HG03060 (cell line): ENCODE results near the gene ALG3.

Experiments used
- ATAC-seq: cut with Tn5 transposase; IDR thresholded peaks from one replicate; pipeline ENCODE4 v1.9.1; 2021; ENCODE audit warnings: low read depth, moderate number of reproducible peaks; ENCODE audit not compliant: unreplicated experiment

ALG3 gene

DNA sequence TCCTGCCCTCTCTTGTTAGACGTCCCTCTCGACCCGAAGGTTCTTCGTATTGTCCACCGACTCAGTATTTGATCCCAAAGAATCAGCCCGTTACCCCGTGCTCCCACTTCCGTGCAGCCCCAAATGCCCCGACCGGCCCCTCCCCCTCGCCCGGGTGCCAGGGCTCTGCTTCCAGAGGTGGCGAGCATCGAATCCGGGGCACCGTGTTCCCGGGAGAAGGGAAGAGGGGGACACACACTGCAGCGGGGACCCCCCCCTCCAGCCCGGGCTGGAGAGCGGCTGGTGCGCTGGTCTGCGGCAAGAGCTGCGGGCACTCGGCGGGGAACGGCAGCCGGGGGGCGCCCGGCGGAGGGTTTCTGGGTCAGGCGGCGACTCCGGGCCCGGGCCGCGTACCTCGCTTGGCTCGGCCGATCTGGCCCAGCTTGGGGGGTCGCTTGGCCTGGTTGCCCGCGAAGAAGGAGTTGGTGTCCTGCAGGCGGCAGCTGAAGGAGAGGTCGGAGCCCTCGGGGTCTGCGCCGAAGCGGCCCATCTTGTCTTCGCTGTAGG, 12.0 kb upstream of the ALG3 start:
- no peak for ATAC-seq

DNA sequence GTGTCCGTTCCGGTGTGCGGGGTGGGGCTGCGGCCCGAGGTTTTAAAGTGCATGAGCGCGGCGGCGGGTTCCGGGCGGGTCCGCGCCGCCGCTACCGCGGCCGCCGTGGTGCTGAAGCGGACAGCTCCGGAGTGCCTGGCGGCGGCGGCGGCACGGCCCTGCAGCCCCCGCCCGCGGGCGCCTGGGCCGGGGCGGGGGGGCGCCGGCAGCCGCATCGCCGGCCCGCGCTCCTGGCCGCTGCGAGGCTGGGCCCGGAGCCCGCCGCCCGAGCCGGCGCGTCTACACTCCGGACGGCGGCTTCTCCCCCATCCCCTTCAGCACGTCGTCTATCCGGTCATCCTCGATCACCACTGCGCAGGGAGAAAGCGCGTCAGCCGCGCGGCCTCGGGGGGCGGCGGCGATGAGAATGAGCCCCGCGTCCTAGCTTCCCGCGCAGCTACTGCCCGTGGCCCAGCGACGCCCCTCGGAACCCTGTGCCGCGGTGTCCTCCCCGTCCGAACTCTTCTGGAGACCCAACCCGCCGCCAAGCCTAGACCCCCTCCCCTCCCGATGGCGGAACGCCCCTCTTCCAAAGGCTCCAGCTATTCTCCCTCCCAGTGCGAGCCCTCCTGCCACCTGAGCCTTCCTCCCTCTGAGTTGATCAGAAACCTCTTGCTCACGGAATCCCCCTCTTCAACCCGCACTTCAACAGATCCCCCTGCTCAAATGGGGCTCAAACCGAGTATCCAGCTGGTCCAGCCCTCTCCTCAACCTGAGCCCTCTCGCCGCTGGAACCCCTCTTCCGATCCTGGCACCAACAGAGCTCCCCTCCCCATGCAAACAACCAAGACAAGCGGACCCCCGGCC, 11.3 kb upstream of the ALG3 start:
- no peak for ATAC-seq

- no peak for ATAC-seq
Observed at GRCh38 chr3:184259396-184259877, 10.7 kb upstream of the ALG3 start.

DNA sequence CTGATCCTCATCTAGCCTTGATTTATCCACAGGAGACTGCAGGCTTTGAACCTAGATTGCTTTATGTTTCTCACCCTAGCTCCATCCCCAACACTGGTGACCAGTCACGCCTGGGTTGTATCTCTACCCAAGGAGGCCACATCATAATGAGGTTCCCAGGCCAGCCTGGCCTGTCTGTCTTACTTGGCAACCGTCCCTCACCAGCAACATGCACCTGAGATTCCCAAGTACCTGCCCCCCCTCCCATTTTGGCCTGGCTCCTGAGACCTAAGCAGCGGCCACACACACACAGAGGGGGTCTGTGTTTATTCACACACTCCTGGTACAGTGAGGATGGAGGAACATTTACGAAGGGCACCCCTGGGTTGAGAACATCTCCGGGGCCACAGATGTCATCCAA, 10.2 kb upstream of the ALG3 start:
- ATAC-seq = no peak

DNA sequence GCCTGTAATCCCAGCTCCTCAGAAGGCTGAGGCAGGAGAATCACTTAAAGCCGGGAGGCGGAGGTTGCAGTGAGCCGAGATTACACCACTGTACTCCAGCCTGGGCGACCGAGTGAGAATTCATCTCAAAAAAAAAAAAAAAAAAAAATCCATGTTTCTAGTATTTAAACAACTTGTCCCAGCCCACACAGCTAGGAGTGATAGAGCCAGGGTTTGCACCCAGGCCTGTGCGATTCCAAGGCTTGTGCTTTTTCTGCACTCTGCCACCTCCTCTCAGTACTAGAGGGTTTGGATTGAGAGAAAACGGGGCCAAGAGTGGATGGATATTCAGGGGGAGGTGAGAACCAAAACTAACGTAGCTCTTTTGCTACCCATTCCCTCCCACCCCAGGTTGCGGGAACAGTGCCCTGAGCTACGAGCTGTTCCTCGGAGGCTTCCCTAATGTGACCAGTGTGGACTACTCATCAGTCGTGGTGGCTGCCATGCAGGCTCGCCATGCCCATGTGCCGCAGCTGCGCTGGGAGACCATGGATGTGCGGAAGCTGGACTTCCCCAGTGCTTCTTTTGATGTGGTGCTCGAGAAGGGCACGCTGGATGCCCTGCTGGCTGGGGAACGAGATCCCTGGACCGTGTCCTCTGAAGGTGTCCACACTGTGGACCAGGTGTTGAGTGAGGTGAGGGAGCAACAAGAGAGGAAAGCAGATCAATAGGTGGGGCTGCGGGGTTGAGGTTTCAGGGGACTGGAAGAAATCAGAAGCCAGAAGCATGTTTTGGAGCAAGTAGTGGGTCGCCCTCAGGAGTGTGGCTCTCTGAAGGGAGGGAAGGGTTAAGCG, 8.5 kb upstream of the ALG3 start:
- ATAC-seq = no peak

DNA sequence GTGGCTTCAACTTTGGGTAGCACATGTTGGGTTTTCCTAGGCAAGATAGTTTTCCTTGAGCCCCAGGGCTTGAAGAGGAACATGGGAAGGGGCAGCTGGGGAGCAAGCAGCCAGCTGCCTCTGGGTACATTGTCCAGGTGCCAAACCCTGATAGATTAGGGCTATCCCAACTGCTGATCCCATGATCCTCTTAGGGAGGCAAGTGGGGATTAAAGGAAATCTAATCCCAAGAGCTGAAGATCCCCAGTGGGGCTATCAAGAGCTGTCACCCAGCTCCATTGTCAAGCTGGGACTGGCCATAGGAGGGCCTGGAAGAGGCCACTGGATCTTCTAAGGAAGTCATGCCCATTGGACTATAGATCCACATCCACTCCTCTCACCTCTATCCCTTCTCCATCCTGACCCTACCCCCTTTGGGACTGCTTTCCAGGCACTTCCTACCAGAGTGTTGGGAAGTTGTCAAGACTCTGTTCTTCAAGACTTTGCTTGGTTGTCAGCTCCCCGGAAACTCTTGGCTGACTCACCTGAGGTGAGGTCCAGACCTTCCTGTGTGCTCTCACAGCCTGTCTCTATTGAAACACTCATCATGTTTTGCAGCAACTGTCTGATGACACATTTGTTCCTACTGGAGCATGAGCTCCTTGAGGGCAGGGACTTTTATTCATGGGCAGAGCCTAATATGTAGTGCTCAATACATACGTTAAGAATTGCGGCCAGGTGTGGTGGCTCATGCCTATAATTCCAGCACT, 6.7 kb upstream of the ALG3 start:
- ATAC-seq = no peak

GRCh38 chr3:184250167-184250828, 1.5 kb upstream of the ALG3 start:
- peak; percentile 59 for ATAC-seq

DNA sequence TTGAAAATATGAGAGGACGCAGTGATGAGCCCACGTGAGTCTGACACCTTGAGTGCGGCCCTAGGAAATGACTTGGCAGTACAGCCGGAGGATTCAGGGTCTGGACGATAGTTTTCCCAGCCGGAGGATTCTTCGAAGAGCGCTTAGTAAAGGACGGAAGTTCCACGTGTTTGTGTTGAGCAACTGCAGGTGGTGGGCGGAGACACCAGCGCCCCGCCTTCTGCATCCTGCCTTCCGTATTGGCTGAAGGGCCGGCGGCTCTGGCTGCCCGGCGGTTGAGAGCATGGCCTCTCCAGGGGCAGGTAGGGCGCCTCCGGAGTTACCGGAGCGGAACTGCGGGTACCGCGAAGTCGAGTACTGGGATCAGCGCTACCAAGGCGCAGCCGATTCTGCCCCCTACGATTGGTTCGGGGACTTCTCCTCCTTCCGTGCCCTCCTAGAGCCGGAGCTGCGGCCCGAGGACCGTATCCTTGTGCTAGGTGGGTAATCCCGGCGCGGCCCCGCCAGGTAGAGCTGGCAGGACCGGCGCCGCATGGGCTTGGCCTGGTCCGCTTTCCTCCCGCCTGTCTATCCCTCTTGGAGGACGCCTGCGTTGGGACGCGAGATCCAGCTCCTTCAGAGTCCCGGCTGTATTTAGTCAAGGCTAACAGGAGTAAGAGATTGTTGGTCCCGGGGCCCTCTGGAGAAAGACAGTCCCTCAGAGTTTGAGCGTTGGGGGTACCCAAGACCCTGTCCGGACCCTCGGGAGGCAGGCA, 827 bp upstream of the ALG3 start, which contains the start of gene EEF1AKMT4:
Gene EEF1AKMT4 (plus strand): TSS at position 261 of the 755 bp plus-strand sequence. CDS start 23 bp downstream, at position 284.
- ATAC-seq = peak; percentile 78

- ATAC-seq = no peak
Observed at GRCh38 chr3:184242297-184242685, 6.5 kb downstream of the ALG3 start.

DNA sequence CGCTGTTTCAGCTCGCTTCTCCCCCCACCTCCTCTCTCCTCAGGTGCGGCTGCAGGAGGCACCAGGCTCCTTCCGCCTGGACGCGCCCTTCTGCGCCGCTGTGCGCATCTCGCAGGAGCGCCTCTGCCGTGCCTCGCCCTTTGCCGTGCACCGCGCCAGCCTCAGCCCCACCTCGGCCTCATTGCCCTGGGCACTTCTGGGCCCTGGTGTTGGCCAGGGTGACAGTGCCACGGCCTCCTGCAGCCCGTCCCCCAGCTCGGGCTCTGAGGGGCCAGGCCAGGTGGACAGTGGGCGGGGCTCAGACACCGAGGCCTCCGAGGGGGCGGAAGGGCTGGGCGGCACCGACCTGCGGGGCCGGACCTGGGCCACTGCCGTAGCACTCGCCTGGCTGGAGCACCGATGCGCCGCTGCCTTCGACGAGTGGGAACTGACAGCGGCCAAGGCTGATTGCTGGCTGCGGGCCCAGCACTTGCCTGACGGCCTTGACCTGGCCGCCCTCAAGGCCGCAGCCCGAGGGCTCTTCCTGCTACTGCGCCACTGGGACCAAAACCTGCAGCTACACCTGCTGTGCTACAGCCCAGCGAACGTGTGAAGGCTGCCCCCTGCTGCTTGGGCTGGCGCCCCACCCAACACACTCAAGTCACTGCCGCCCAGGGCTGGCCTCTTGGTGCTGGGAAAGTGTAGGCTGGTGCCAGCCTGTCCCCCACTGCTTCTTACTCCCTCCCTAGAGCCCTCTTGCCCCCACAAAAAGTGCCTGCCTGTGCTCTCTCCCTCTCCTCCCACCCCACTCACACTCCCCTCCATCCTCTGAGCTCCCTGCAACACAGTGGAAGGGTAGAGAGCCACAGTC, 7.1 kb downstream of the ALG3 start:
- no peak for ATAC-seq

DNA sequence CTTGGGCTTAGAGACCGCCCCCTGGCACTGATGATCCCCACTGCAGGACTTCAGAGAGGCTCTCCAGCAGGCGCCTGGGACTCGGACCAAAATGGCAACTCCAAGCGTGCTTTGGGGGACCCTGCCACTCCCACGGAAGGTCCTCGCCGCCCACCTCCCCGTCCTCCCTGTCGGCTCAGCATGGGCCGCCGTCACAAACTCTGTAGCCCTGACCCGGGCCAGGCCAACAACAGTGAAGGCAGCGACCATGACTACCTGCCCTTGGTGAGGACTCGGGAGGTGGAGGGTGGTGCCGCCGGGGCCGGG, 7.7 kb downstream of the ALG3 start:
- no peak for ATAC-seq

GRCh38 chr3:184240384-184241140, 8.2 kb downstream of the ALG3 start:
- no peak for ATAC-seq

DNA sequence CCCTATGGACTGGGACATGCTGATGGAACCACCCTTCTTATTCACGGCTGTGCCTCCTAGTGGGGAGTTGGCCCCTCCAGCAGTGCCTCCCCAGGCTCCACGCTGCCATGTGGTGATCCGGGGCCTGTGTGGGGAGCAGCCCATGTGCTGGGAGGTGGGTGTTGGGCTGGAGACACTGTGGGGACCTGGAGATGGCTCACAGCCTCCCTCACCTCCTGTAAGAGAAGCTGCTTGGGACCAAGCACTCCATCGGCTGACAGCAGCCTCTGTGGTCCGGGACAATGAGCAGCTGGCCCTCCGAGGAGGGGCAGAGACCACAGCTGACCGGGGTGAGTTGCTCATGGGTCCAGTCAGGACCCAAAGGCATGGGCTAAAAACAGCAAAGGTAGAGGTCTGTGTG, 9.1 kb downstream of the ALG3 start:
- no peak for ATAC-seq

DNA sequence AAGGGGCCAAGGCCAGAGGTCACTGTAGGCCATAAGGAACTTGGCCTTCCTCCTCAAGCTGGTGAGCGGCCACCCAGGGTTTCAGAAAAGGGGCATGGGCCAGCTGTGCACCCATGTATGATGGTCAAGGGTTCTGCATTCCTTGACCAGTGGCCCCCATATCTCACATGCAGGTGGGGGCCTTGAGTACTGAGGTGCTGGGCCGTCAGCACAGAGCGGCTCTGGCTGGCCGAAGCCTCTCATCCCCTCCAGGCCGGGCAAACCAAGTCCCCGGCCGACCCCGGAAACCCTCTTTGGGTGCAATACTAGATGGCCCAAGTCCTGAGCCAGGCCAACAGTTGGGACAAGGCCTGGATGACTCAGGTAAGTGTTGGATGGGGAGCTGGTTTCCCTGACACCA, 9.5 kb downstream of the ALG3 start:
- ATAC-seq = no peak

DNA sequence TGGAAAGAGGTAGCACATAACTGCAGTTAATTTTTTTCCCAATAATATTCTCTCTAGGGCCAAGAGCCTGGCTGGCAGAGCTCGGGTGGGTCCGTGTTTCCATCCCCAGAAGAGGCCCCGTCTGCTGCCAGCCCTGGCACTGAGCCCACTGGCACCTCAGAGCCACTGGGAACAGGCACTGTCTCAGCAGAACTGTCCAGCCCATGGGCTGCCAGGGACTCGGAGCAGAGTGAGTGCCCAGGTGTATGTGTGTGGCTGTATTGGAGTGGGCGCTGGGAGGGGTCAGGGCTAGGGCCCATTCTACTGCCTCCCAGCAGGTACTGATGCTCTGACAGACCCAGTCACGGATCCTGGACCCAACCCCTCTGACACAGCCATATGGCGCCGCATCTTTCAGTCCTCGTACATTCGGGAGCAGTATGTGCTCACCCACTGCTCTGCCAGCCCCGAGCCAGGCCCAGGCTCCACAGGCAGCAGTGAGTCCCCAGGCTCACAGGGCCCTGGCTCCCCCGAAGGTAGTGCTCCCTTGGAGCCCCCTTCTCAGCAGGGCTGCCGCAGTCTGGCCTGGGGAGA, 10.4 kb downstream of the ALG3 start:
- no peak for ATAC-seq

DNA sequence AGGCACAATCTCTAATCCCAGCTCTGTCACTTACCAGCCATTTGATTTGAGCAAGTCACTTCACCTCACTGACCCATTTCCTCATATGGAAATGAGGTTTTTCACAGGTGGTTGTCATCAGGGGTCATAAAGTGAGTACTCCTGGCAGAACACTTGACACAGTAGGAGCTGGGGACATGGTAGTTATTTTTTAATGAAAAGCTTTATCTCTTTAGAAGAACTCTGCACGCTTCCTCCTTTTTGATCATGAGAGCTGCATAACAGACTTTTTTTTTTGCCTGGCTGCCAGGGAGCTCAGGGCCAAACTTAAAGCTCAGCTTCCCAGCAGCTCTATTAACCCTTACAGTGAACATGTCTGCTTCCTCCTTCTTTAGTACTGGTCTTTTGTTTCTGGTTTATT, 11.0 kb downstream of the ALG3 start:
- no peak for ATAC-seq

GRCh38 chr3:184237211-184237610, 11.6 kb downstream of the ALG3 start:
- no peak for ATAC-seq

- ATAC-seq = no peak
Observed at GRCh38 chr3:184236636-184237035, 12.1 kb downstream of the ALG3 start.
